HUDEP-2 (cell line): ENCODE measurements around the gene ARHGAP30.
"Not testable (repeated sequence)": the region's sequence is repeated elsewhere in the genome, so short reads cannot be mapped to it uniquely, and the experiment has no call there.

Source experiments
- DNase-seq, 76 experiments: peaks; one replicate each; lab custom pipeline; 2025; ENCODE audit not compliant: unreplicated experiment in 76 of 76; lab: John Stamatoyannopoulos, UW

ARHGAP30 gene

GRCh38 chr1:161073474-161074121, 3.9 kb upstream of the ARHGAP30 start:
- peak in 1 of 76 experiments; percentile 2 for DNase-seq

GRCh38 chr1:161072751-161073449, 3.2 kb upstream of the ARHGAP30 start:
- no peak for DNase-seq

- DNase-seq = peak in 48 of 76 experiments; percentile 5 to 63 (median 30)
Observed at GRCh38 chr1:161071886-161072371, 2.2 kb upstream of the ARHGAP30 start.

- no peak for DNase-seq
Observed at GRCh38 chr1:161070761-161071160, 1.1 kb upstream of the ARHGAP30 start.

GRCh38 chr1:161069241-161069640, 450 bp downstream of the ARHGAP30 start:
- no peak for DNase-seq

- DNase-seq = peak in 18 of 76 experiments; percentile 2 to 36 (median 20)
Observed at GRCh38 chr1:161068306-161069234, 1.1 kb downstream of the ARHGAP30 start.

- DNase-seq = no peak
Observed at GRCh38 chr1:161066694-161067093, 3.0 kb downstream of the ARHGAP30 start.

GRCh38 chr1:161065681-161066080, 4.0 kb downstream of the ARHGAP30 start:
- not testable (repeated sequence) for DNase-seq

GRCh38 chr1:161063936-161064335, 5.8 kb downstream of the ARHGAP30 start:
- DNase-seq = not testable (repeated sequence)

- DNase-seq = no peak
Observed at GRCh38 chr1:161061419-161061818, 8.3 kb downstream of the ARHGAP30 start.

- DNase-seq = no peak
Observed at GRCh38 chr1:161059293-161059692, 10.4 kb downstream of the ARHGAP30 start.

- DNase-seq = peak in 2 of 76 experiments; percentile 13
Observed at GRCh38 chr1:161054805-161055204, 14.9 kb downstream of the ARHGAP30 start.

- DNase-seq = no peak
Observed at GRCh38 chr1:161054232-161054631, 15.5 kb downstream of the ARHGAP30 start.

GRCh38 chr1:161052899-161053298, 16.8 kb downstream of the ARHGAP30 start:
- DNase-seq = no peak

GRCh38 chr1:161051219-161051618, 18.5 kb downstream of the ARHGAP30 start:
- no peak for DNase-seq

- DNase-seq = no peak
Observed at GRCh38 chr1:161048949-161049722, 20.6 kb downstream of the ARHGAP30 start.

GRCh38 chr1:161047436-161048420, 22.0 kb downstream of the ARHGAP30 start:
- DNase-seq = no peak

- no peak for DNase-seq
Observed at GRCh38 chr1:161046605-161047228, 23.0 kb downstream of the ARHGAP30 start.
